ENCODE measurements around the gene NPTX2.

The NPTX2 gene

DNA sequence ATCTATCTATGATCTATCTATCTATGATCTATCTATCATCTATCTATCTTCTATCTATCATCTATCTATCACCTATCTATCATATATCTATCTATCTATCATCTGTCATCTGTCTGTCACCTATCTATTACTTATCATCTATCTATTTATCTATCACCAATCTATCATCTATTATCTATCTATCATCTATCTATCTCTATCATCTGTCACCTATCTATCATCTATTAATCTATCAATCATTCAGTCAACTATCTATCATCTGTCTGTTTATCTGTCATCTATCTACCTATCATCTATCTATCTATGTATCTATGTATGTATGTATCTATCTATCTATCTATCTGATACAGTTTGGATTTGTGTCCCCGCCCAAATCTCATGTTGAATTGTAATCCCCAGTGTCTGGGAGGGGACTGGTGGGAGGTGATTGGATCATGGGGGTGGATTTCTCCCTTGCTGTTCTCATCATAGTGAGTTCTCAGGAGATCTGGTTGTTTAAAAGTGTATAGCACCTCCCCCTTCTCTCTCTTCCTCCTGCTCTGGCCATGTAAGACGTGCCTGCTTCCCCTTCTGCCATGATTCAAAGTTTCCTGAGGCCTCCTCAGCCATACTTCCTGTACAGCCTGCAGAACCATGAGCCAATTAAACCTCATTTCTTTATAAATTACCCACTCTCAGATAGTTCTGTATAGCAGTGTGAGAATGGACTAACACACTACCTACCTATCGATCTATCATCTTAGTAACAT, 37.6 kb downstream of the NPTX2 start:
- no peak for DNase-seq (ENCODE audit: low spot score)

DNA sequence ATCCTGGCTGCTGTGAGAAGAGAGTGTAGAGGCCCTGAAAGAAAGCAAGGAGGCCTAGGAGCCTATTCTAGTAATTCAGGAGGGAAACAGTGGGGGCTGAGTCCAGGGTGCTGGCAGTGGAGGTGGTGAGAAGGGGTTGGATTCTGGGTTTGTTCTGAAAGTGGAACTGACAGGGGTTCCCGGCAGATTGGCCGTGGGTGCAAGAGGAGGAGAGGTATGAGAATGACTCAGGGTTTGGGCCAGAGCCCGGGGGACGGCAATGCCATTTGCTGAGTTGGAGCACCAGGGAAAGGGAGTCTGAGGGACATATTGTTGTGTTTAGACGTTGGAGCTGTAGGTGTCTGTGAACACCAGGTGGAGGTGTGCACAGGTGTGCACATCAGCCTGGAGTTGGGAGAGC, 38.5 kb downstream of the NPTX2 start:
- DNase-seq (ENCODE audit: low spot score): no peak

DNA sequence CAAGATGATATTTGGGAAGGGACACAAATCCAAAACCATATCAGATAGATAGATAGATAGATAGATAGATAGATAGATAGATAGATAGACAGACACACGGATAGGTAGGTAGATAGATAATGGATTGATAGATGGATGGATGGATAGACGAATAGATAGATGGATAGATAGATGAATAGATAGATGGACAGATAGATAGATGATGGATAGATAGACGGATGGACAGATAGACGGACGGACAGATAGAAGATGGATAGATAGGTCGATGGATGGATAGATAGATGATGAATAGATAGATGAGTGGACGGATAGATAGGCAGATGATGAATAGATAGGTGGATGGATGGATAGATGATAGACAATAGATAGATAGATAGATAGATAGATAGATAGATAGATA, 39.8 kb downstream of the NPTX2 start:
- no peak for DNase-seq (ENCODE audit: low spot score)

DNA sequence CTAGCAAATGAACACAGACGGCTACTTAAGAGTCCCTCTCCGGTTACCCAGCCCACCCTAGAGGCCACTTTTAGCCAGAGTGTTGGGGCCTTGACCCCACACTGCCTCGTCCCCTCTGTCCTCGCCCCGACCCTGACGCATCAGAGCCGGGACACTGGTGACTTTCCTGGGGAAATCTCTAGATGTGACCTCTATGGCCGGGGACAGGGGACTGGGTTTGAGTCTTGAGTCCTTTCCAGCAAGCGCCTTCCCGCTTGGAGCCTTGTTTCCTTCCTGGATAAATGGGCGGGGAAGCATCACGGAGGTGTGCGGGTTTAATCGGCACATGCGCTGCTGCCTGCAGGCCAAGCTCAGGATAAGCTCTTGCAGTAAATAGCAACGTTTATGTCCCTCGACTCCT, 40.7 kb downstream of the NPTX2 start:
- no peak for DNase-seq (ENCODE audit: low spot score)

DNA sequence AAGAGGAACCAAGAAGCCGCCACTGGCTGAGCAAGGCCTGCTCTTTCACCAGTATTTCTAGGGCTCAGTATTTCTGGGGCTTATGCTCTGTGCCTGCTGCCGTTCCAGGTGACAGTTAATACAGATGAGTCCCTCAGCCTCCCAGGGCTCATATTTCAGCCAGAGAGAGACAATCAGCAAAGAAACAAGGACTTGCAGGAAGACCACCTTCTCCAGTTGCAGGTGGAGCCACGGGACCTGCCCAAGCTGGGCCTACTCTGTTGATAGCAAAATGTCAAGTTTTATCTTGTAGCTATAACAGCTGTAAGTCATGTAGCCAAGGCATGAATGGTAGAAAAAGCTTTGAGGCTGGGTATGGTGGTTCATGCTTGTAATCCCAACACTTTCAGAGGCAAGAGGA, 42.7 kb downstream of the NPTX2 start:
- DNase-seq (ENCODE audit: low spot score): no peak

- DNase-seq (ENCODE audit: low spot score): no peak
Measured at GRCh38 chr7:98661607-98662006, 44.5 kb downstream of the NPTX2 start.

DNA sequence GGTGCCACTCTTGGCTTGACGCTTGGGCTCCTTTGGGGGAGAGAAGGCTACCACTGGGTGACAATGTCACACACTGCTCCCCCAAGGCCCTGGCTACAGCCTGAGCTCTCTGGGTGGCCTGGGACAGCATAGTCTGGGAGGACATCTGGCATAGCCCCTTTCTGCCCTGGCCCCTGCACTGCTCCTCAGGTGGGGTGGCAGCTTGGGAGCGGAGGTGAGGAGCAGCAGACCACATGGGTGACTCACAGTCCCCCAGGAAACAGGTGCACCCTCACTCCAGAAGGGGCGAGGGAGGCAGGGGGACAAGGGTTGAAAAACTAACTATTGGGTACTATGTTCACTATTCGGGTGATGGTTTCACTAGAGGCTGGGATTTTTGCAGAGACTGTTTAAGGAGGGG, 45.2 kb downstream of the NPTX2 start:
- DNase-seq (ENCODE audit: low spot score): no peak

DNA sequence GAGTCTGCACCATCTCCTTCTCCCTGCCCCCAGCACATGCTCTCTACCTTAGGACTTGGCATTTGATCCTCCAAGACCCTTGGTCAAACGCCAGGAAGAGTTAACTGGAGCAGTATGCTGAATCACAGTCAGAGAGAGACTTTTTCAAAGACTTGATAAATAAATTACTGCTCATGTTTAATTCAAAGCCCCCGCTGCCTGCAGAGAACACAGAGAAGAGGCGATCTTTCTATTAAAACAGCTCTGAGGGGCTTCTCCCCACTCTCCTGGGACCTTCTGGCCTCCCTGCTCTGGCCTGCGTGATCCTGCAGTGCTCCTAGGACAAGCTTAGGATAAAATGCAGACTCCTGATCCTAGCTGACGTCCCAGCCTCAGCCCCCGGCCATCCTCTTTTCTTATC, 47.8 kb downstream of the NPTX2 start:
- DNase-seq (ENCODE audit: low spot score): no peak

DNA sequence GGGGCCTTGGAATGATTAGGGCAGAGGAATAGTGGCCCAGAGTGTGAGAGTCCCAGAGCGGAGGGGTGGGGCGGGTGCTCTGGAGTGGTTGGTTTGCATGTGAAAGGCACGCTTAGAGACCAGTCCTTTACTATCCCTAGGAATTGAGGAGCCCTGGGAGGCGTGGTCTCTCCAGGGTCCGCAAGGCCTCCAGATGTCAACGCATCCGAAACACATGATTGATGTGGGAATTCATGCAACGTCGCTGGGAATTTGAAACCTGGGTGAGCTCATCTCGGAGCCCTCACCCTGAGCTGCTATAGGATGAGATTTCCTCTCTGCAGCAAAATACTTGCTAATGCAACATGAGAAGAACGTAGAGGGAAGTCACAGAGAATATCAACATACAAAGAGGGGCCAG, 51.2 kb downstream of the NPTX2 start:
- no peak for DNase-seq (ENCODE audit: low spot score)

DNA sequence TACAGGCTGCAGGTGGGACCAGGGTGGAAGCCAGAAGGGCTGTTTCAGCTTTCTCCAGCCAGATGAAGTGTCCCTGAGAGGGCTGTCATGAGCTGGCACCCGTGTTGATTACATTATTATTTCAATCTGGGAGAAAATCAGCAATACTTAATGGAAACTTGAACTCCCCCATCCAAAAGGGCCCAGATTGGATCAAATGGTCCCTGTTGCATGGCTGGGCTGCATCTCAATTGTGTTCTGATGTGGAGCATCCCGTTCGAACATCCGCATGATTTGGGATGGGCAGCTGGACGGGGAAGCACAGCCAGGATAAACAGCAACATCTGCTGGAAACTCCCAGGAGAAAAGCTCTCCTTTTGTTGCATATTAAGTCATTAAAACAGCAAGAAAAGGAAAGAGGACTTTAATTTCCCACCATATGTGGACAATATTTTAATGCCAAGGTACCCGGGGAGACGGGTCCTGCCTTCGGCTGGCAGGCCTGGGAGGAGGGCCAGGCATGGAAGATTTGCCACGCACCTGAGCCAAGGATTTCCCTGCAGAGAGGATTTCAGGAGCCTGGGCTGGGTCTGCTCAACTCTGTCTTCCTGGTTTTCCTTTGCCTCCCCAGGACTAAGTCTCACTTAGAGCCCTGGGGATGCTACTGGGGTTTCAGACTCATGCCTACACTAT, 52.4 kb downstream of the NPTX2 start:
- no peak for DNase-seq (ENCODE audit: low spot score)

DNA sequence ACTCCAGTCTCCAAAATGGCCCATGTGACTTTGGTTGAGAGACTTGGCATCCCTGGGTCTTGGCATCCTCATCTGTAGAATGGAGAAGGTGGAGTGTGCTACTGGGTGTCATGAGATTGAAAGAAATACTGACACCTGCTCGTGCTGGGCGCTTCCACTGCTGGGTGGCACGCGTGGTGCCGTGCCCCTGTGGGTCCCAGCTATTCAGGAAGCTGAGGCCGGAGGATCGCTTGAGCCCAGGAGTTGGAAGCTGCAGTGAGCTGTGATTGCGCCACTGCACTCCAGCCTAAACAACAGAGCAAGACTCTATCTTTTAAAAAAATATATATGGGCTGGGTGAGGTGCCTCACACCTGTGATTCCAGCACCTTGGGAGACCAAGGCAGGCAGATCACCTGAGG, 53.1 kb downstream of the NPTX2 start:
- DNase-seq (ENCODE audit: low spot score): no peak

- DNase-seq (ENCODE audit: low spot score): no peak
Measured at GRCh38 chr7:98671733-98672331, 54.7 kb downstream of the NPTX2 start.

DNA sequence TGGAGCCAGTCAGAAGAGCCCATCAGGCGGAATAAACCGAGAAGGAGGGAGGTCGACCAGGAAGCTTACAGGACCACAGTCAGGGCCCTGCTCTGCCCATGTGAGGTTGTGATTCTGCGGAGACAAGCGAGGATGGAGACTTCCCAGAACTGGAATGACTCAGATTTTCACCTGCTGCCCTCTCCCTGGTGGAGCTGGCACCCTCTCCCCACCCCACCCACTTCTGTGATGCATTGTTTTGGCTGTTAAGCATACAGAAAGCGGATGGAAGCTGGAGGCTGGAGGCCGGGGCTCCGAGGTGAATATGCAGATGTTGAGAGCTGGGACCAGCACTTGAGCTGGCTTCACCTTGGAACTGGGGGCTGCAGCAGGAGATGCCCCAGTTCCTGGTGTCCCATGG, 57.4 kb downstream of the NPTX2 start:
- no peak for DNase-seq (ENCODE audit: low spot score)

DNA sequence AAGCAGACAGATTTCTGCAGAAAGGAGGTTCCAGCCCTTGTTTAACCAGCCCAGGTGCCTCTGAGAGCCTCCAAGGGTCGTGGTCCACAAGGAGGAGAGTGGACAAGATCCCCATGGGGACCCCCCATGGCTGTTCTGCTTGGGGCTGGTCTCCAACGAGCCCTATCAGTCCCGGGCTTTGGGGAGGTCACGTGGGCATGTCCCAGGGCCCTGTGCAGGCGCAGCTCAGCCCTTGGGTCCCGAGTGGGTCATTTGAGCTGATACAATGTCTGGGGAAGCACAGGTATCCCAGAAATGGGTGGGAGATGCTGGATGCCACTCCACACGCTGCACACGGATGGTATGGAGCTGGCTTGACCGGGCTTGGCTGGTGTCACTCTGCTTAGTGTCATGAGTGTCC, 57.8 kb downstream of the NPTX2 start:
- DNase-seq (ENCODE audit: low spot score): no peak

- DNase-seq (ENCODE audit: low spot score): no peak
Measured at GRCh38 chr7:98678215-98678614, 61.1 kb downstream of the NPTX2 start.

All from NAMALWA (cell line).